ENCODE data around the gene KIAA1671. TPM values are rescaled to one million over a fixed set of nuclear protein-coding genes. Genes with fewer than 3 reads are reported as not detected.

Gene KIAA1671
- total RNA-seq, 1 donor from 2014 or later, result 14.5 TPM

DNA sequence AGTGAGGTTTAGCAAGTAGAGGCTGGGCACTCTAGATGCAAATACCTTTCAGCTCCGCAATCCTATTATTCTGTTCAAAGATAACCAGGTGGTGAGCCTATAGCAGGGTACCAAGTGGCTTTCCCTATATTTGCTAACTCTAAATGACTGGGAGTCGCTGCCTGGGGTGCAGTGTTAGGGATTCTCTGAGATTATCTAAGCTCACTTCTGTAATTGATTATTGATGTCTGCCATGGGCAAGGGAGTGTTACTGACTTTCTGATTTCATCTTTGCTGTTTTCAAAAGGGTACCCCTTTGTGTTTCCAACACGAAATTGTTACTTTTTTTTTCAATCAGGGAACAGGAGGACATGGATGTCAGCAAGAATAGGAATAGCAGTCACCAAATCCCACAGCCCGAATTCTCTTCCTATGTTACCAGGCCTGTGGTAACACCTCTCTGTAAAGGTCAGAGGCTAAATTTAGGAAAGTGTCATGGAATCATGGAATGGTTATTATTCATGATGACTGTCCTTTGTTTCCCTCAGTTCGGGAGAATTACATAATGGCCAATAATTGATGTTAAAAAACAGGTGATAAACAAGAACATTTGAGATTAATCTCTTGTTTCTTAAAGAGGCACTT is 184.5 kb downstream of the KIAA1671 start:
- H3K4me1 Mint-ChIP-seq, result peaks cover 3% of the 10 kb centered on the region
- H3K36me3 Mint-ChIP-seq (ENCODE audit: low read depth), result no peaks in the 10 kb centered on the region
- TF ChIP-seq, protein P1, sequence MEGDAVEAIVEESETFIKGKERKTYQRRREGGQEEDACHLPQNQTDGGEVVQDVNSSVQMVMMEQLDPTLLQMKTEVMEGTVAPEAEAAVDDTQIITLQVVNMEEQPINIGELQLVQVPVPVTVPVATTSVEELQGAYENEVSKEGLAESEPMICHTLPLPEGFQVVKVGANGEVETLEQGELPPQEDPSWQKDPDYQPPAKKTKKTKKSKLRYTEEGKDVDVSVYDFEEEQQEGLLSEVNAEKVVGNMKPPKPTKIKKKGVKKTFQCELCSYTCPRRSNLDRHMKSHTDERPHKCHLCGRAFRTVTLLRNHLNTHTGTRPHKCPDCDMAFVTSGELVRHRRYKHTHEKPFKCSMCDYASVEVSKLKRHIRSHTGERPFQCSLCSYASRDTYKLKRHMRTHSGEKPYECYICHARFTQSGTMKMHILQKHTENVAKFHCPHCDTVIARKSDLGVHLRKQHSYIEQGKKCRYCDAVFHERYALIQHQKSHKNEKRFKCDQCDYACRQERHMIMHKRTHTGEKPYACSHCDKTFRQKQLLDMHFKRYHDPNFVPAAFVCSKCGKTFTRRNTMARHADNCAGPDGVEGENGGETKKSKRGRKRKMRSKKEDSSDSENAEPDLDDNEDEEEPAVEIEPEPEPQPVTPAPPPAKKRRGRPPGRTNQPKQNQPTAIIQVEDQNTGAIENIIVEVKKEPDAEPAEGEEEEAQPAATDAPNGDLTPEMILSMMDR (conservative IDR thresholded peaks at IDR 0.05), result no peak
- H3K27ac Mint-ChIP-seq (ENCODE audit: unreplicated experiment), result no peak overlapping the region
- no peak for DNase-seq (ENCODE audit: low read depth, low spot score)
- no peaks in the 10 kb centered on the region for H3K27me3 Mint-ChIP-seq (ENCODE audit: low read depth)
- no peak overlapping the region for H3K4me3 Mint-ChIP-seq
- H3K9me3 Mint-ChIP-seq, result no peaks in the 10 kb centered on the region

DNA sequence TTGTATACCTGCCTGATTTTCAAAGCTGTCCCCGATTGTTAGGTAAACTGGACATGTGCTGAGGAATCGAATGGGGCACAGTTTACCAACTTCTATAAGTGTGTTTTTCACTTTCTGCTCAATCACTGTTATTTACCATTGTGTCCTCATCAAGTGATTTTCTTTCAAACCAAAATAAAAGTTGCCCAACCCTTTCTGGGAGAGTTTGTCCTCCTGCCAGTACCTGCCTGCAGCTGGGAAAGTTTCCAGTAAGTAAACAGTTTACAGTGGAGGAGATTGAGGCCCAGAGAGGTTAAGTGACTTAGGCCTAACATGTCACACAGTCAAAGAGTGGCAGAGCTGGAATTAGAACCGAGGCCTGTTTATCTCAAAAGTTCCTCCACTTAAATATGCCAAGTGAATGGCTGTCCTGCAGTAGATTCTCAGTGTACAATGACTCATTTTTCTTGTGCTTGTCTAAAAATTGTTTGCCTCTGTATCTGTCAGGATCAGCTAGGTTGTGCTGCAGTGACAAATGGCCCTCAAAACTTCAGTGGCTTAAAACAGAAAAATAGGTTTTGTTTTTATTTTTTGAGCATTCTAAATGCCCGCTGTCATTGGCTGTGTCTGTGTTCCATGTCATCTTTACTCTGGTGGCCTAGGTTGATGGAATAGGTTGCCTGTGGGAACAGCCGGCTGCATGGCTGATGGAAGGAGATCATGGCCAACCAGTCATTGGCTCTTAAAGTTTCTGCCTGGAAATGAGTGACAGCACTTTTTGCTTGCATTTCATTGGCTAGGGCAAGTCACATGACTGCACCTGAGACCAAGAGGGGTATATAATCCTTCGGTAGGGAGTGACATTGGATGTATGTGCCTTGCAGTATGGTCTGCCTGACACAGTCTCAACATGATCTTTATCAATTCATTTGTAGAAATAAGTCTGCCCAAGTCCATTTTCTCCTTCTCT is 185.3 kb downstream of the KIAA1671 start:
- H3K27ac Mint-ChIP-seq (ENCODE audit: unreplicated experiment), result no peak overlapping the region
- H3K9me3 Mint-ChIP-seq, result no peaks in the 10 kb centered on the region
- no peak overlapping the region for H3K4me3 Mint-ChIP-seq
- TF ChIP-seq, protein P1 (conservative IDR thresholded peaks at IDR 0.05), result no peak
- no peaks in the 10 kb centered on the region for H3K27me3 Mint-ChIP-seq (ENCODE audit: low read depth)
- no peak for DNase-seq (ENCODE audit: low read depth, low spot score)
- no peaks in the 10 kb centered on the region for H3K4me1 Mint-ChIP-seq
- no peaks in the 10 kb centered on the region for H3K36me3 Mint-ChIP-seq (ENCODE audit: low read depth)

DNA sequence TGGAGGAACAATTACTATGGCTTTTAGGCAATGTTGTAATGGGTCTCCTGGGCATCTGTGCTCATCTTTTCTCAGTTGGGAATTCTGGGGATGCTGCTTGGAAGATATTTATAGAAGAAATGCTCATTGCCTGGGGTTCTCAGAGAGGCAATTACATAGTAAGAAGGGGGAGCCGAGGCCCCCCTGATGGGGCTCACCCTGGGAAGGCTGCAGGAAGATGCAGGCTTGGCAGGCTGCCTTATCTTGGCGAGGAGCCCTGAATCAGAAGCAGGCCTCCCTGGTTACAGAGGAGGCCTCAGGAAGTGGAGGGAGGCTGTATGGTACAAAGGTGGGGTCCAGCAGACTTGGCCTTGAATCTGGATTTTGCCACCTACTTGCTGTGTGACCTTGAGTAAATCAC is 186.5 kb downstream of the KIAA1671 start:
- H3K36me3 Mint-ChIP-seq (ENCODE audit: low read depth), result no peaks in the 10 kb centered on the region
- TF ChIP-seq, protein P1 (conservative IDR thresholded peaks at IDR 0.05), result no peak
- no peaks in the 10 kb centered on the region for H3K9me3 Mint-ChIP-seq
- DNase-seq (ENCODE audit: low read depth, low spot score), result no peak
- H3K27me3 Mint-ChIP-seq (ENCODE audit: low read depth), result no peaks in the 10 kb centered on the region
- no peak overlapping the region for H3K4me3 Mint-ChIP-seq
- H3K4me1 Mint-ChIP-seq, result no peaks in the 10 kb centered on the region
- H3K27ac Mint-ChIP-seq (ENCODE audit: unreplicated experiment), result no peak overlapping the region

DNA sequence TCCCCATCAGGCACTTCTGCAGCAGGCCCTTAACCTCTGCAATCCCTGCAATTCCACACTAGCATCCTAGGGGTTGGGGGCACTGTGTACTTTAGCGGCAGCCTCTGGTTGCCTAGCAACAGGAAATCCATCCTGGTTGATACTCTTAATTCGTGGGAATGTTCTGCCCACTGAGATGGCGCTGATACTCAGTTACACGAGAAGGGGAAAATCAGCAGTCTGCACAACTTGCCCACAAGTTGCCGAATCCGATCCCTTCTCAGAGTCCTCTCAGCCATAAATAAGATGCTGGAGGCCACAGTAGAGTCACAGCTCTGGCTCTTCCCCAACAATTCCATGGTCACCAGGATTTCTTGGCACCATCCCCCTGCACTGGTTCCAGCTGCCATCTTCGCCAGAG is 189.6 kb downstream of the KIAA1671 start:
- no peak for DNase-seq (ENCODE audit: low read depth, low spot score)

More for the DNA sequence above, 189.6 kb downstream of the KIAA1671 start:
- H3K36me3 Mint-ChIP-seq (ENCODE audit: low read depth), result no peaks in the 10 kb centered on the region
- peak overlapping the region; percentile 57 for H3K27ac Mint-ChIP-seq (ENCODE audit: unreplicated experiment)
- no peaks in the 10 kb centered on the region for H3K4me1 Mint-ChIP-seq
- TF ChIP-seq, protein P1 (conservative IDR thresholded peaks at IDR 0.05), result no peak
- no peaks in the 10 kb centered on the region for H3K27me3 Mint-ChIP-seq (ENCODE audit: low read depth)
- H3K4me3 Mint-ChIP-seq, result no peak overlapping the region
- H3K9me3 Mint-ChIP-seq, result no peaks in the 10 kb centered on the region

Data from neural crest cell (in vitro differentiated cells).